ENCODE data around the gene ITGAL.
"Not testable (repeated sequence)": the region's sequence is repeated elsewhere in the genome, so short reads cannot be mapped to it uniquely, and the experiment has no call there.

ITGAL gene

DNA sequence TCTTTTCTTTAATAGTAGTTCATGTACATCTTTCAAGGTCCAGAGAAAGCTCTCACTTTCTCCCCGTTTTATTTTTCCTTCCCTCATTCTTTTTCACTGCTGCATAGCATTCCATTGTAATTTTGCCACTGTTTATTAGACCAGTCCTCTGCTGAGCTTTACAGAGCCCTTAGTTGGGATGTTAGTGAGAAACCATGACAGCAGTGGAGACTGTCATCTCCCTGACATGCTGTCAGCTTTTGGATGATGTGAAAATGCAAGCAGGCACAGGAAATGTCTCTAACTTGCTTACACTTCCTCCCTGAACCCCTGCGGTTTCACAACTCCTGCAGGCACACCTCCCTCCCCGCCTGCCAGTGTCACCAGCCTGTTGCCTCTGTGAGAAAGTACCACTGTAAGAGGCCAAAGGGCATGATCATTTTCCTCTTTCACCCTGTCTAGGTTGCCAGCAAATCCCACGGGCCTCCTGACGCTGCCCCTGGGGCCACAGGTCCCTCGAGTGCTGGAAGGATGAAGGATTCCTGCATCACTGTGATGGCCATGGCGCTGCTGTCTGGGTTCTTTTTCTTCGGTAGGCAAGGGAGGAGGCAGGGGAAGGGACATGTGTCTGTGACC is at the start of gene ITGAL:
Gene ITGAL (plus strand): TSS at position 415 of the 615 bp plus-strand sequence. CDS start 96 bp downstream, at position 511.
- no peak for DNase-seq (ENCODE audit: low spot score)

DNA sequence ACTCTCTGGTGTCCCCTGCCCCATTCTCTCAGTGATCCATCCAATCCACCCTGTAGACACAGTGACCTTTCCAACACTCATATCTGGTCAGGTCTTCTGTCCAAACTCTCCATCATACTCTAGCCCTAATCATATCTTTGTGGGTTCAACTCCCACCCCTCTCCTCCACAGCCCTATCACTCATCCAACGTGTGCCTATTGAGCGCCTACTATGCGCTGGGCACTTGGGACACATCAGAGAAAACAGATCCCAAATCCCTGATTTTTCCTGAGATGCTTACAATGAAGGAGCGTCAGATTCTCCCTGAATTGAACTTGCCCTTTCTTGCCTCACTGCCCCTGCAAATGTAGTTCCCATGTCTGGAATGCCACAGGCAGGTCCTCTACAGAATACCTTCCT is 44.5 kb upstream of the ITGAL start:
- DNase-seq (ENCODE audit: low spot score): no peak

DNA sequence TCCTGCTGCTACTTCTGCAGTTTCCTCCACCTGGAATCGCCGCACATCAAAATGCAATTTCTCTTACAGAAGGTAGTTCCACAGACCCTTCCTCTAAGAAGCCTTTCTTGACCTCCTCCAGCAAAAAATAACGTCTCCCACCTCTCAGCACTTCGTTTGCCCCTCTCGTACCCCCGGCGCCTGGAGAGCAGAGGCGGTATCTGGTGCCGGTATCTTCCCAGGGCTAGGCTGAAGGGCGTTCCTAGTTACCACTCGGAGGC is 43.2 kb upstream of the ITGAL start:
- DNase-seq (ENCODE audit: low spot score): no peak

DNA sequence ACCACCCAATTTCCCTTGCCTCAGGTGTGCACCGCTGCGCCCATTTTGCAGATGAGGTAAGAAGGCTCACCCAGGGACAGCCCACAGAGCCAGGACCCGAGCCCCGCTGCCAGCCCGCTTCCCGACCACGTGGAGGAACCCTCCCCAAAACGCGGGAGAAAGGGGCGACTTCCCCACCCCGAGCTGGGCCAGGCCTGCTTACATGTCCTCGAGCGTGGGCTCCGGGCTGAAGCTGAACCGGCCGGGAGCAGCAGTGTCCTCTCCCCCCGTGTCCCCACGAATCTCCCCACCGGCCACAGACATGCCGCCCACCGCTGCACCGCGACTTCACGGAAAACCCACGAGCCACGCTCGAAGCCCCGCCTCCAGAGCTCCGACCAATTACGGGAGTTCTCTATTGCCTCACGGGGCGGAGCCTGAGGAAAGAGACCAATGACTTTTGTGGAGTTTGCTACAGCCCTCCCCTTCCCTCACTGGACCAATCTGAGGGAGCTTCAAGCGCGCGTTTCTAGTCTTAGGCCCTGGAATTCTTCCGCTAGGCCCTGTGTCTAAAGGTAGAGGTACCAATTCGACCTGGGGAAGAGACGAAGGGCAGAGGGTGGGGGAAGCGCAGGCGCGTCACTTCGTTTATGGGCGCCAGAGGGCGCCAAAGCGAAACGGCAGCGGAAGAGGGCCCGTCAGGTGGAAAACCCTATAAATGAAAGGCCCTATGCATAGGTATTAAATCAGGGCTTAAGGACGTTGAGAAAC is 42.7 kb upstream of the ITGAL start, which contains the start of gene DCTPP1:
Gene DCTPP1 (minus strand): TSS at position 353 of the 750 bp plus-strand sequence. CDS start 50 bp downstream, at position 303.
- DNase-seq (ENCODE audit: low spot score): peak; percentile 99

DNA sequence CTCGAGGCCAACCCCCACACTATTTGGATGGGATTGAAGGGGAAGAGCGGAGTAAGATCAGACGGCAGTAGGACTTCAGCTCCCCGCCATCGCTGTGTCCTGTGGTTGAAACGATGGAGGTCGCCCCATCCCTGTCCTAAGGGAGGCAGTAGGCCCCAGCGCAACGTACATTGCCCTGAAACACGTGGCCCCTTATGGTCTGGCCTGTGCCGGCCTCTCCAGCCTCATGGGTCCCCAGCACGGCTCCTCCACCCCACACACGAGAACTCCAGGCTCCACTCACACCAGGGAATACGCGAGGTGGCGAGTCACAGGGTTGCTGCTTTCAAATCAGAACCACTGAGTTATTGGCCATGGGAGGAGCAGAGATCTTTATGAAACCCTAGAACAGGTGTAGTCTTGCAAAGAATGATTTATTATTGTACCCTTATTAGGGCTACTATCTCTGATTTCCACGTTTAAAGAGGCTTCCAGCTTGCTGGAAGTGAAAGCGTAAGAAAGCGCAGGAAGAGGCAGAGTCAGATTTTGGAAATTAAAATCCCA is 42.0 kb upstream of the ITGAL start:
- DNase-seq (ENCODE audit: low spot score): no peak

DNA sequence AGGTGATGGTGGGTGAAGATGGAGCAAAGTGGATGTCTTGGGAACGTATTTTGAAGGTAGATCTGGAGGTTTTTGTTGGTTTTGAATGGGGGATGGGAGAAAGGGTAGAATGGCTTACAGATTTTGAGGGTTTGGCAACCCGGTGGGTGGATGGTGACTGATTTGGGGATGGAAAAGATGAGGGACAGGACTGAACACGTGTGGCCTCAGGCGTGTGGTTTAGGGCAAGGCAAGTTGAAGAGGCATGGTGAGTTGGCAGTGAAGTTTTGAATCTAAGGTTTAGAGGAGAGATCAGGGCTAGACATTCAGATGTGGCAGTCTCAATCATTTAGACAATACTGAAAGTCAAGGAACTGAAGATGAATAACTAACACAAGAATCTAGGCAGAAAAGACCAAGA is 37.7 kb upstream of the ITGAL start:
- no peak for DNase-seq (ENCODE audit: low spot score)

DNA sequence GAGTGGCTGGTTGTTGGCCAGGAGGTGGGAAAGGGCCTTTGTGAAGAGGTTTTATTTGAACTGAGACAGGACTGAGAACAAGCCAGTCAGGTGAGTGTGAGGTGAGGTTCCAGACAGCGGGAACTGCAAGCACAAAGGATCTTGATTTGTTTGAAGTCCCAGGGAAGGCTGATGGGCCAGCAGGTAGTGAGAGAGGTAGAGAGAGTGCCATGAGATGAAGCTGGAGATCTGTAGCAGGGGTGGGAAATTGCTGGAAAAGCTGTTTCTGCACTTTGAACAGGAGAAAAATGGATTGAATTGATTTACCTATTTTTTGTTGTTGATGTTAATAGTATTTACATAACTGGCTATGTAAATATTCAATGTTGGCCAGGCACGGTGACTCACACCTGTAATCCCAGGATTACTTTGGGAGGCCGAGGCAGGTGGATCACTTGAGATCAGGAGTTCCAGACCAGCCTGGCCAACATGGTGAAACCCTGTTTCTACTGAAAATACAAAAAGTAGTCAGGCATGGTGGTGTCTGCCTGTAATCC is 35.0 kb upstream of the ITGAL start:
- no peak for DNase-seq (ENCODE audit: low spot score)

DNA sequence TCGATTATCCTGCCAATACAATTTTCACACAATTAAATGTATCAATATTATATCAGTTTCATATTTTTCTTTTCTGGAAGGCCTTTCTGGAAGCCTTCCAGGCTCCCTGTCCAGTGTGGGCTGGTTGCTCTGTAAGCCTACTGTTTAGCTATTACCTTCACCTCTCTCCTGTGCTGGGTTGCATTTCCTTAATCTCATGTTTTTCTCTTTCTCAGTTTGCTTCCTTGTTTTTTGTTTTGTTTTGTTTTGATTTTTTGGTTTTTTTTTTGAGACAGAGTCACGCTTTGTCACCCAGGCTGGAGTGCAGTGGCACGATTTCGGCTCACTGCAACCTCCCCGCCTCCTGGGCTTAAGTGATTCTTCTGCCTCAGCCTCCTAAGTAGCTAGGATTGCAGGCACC is 33.7 kb upstream of the ITGAL start:
- DNase-seq (ENCODE audit: low spot score): no peak

DNA sequence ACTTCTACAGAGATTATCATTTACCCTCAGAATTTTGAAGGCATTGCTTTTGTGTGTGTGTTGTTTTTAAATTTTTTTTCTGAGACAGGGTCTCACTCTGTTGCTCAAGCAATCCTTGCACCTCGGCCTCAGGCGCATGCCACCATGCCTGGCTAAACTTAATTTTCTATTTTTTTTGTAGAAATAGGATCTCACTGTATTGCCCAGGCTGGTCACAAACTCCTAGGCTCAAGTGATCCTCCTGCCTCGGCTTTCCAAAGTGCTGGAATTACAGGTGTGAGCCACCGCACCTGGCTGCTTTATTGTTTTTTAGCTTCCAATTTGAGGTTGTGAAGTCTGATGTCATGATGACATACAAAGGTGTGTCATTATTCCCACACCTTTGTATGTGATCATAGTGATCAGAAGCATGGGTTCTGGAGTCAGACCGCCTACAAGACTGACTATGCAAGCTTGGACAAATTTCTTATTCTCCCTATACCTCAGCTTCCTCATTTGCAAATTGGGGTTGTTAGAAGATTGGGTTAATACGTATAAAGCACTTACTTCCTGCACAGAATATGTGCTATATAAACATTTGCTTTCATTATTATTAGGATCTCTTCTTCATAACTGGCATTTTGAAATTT is 32.7 kb upstream of the ITGAL start:
- no peak for DNase-seq (ENCODE audit: low spot score)

DNA sequence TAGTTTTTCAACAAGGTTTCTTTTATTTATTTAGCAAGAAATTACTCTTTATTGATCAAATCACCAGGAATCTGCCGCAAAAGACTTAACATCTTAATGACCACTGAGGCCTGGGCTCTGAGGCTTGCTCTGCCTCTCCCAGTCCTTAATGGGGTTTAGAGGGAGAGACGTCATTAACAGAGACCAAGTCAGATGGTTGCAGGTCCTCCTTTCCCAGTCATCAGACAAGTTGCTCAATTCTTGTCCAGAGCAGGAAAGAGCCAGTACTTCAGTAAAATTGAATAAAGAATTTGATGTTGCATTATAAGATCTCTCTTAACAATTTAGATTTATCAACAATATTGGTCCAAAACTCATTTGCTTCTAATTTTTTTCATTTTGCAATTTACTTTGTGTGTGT is 28.9 kb upstream of the ITGAL start:
- no peak for DNase-seq (ENCODE audit: low spot score)

DNA sequence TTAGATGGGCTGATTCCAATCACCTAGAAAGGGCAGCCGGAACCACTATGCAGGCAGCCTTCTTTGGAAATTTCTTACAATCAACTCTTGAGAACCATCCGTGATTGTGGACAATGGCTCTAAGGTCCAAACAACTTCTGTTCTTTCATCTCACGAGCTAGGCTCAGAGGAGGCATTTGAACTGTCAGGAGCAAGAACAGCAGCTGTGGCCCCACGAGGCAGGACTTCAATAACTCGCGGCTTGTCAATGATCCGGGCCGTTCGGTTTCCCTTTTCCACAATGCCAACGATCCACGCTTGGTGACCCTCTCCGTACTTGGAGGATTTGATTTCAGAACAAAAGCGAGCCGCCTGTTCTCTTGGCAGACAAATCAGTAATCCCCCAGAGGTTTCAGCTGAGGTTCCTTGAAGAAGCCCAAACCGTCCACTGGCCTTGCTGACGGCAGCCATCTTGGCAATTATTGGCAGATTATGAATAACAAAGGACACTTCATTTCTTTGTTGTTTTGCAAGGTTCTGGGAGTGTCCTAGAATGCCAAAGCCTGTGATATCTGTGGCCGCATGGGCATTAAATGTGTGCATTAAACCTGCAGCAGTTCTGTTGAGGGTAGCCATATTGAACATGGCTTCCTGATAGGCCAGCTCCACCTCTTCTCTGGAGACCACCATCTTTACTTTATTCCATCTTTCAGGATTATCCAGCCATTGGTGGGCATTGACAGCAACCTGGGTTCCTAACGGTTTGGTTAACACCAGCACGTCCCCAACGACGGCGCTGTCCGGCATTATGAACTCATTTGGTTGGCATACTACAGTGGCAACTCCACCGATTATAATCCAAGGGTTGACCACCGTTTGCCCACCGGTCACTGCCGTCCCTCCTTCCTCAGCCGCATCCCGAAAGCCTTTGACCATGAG is 28.1 kb upstream of the ITGAL start:
- DNase-seq (ENCODE audit: low spot score): no peak

DNA sequence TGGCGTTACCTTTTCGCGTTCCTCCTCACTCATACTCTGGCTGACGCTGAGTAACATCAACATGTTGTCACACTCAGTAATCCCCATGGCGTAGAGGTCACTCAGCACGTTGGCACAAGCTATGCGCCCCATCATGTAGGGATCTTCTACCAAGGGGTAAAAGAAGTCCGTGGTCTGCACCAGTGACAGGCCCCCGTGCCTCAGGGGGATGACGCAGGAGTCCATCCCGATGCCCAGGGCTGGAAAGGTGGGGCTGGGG is 27.5 kb upstream of the ITGAL start:
- DNase-seq (ENCODE audit: low spot score): peak; percentile 78

DNA sequence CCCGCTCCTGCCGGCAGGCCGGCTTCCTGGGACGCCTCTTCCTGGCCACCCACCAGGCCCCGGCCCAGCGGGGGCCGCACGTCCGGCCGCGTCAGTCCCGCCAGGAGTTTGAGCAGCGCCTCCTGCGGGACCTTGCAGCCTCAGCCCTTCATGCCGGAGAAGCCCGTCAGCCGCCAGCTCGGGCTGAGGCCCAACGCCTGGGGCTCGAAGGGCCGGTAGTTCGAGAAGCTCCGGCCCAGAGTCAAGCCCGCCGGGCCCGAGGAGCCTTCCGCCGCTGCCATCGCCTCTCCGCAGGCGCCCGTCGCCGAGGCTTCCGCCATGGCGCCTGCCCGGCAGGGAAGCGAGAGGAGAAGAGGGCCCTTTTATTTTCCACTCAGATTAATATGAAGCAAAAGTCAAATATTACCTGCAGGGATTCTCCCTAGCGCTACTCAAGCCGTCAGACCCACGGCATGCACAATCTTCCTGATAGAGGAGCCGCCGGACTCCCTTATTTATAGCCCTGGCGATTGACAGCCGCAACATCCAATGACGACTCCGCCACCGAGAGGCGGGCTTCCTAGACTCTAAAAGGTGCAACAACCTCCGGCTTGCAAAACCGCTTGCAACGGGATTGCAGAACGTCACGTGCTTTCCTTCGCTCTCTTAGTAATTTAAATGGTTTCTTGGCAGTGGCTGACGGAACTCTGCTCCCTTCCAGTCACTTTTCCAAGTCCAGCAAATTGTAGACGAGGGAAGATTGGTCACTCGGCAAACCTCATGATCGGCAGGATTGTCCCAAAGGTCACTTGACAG is 26.9 kb upstream of the ITGAL start, which contains the start of gene SEPHS2:
Gene SEPHS2 (minus strand): TSS at position 467 of the 795 bp plus-strand sequence. CDS start 147 bp downstream, at position 320.
- DNase-seq (ENCODE audit: low spot score): peak; percentile 98

DNA sequence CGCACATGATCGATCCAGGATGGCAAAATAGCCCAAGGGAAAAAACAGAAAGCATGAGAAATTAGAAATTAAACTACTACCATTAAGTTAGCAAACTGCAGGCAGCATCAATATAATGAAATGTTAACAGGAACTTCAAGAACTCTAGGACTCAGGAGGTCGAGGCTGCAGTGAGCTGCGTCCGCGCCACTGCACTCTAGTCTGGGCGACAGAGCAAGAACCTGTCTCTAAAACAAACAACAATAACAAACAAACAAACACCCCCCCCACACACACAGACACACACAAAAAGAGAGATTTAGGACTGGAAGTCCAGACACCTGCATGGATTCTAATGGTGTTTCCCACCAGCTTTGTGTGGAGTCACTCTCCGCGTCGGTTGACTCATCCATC is 26.3 kb upstream of the ITGAL start:
- DNase-seq (ENCODE audit: low spot score): no peak

DNA sequence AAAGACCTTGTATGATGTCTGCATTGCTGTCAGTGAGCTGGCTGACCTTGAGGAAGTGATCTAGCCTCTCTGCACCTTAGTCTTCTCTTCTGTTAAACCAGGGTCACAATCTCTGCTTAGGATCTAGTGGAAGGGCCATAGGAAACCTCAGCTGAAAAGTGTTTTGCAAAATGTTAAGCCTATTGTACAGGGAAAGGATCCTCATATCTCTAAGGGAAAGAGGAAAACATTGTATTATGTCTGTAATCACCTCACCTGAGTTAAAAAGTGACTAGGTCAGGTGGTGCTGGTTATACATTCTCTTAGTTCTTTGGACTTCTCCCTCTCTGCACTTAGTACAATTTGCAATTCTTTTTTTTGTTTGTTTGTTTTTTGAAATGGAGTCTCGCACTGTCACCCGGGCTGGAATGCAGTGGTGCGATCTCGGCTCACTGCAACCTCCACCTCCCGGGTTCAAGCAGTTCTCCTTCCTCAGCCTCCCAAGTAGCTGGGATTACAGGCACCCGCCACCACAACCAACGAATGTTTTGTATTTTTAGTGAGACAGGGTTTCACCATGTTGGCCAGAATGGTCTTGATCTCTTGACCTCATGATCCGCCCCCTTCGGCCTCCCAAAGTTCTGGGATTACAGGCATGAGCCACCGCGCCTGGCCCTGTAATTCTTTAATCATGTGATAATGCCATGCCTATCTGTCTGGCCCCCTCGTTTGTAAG is 24.9 kb upstream of the ITGAL start:
- no peak for DNase-seq (ENCODE audit: low spot score)

DNA sequence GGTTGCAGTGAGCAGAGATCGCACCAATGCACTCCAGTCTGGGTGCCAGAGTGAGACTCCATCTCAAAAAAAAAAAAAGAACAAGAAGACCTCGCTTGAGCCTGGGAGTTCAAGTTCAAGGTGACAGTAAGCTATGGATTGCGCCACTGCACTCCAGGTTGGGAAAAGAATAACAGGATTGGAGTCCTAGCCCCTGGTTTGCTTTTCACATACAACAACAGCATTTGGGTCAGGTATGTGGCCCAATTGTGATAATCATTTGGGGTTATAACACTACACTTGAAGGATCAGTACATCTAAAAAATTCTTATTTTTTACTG is 23.5 kb upstream of the ITGAL start:
- DNase-seq (ENCODE audit: low spot score): no peak

DNA sequence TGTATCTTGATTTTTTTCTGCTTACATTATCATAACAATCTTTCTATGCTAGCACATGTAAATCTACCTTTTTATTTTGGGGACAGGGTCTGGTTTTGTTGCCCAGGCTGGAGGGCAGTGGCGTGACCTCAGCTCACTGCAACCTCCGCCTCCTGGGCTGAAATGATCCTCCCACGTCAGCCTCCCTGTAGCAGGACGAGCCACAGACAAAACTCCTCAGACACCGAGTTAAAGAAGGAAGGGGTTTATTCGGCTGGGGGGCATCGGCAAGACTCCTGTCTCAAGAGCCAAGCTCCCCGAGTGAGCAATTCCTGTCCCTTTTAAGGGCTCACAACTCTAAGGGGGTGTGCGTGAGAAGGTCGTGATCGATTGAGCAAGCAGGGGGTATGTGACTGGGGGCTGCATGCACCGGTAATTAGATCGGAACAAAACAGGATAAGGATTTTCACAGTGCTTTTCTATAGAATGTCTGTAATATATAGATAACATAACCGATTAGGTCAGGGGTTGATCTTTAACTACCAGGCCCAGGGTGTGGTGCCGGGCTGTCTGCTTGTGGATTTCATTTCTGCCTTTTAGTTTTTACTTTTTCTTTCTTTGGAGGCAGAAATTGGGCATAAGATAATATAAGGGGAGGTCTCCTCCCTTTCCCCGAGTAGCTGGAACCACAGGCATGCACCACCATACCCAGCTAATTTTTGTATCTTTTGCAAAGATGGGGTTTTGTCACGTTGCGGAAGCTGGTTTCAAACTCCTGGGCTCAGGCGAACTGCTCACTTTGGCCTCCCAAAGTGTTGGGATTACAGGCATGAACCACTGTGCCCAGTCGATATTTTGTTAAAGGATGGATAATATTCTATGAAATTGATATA is 19.6 kb upstream of the ITGAL start:
- DNase-seq (ENCODE audit: low spot score): not testable (repeated sequence)

DNA sequence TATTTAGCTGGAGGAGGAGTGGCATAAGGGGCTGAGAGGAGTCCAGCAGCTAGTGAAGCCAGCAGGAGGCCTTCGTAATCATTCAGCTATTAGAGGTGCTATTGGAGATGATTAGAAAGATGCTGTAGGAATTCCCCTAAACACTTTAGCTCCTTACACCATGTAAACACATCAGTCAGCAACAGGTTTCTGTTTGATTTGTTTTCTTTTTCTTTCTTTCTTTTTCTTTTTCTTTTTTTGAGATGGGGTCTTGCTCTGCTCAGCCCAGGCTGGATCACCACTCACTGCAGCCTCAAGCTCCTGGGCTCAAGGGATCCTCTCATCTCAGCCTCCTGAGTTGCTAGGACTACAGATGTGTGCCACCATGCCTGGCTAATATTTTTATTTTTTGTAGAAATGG is 16.2 kb upstream of the ITGAL start:
- no peak for DNase-seq (ENCODE audit: low spot score)

DNA sequence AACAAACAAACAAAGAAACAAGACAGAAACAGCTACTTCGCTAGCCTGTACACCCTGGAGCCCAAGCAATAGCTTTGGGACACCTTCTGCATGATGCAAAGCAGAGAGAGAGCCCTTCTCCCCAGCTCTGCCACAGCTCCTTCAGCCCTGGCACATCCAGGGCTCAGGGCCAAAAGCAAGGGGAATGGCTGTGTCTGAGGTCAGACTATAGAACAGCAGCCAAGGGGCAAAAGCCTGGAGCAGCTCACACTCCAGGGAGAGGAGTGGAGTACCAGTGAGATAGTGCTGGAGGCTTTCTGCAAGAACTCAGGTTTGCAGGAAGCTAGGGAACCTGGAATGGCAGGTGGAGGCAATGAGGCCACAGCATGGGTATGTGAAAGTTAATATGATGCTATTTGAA is 15.3 kb upstream of the ITGAL start:
- no peak for DNase-seq (ENCODE audit: low spot score)

Measured in RKO (cell line).